ENCODE results near the gene CHRNA7.

Gene CHRNA7

GRCh38 chr15:32030795-32031194 lies 480 bp downstream of the CHRNA7 start:
- Histone ChIP-seq H3K79me2 (ENCODE audit: control insufficient read depth, insufficient read depth, low read length, unreplicated experiment) (no peaks in the 10 kb centered on the region), H3K27ac (ENCODE audit: low read depth, low read length) (no peak overlapping the region), H2AFZ (ENCODE audit: low read length, unreplicated experiment) (no peak overlapping the region), H3K27me3 (ENCODE audit: insufficient read depth, low read length) (peaks cover 53% of the 10 kb centered on the region), H3K4me1 (ENCODE audit: control insufficient read depth, insufficient read depth, low read length, unreplicated experiment) (no peaks in the 10 kb centered on the region), H3K4me3 (ENCODE audit: low read depth, low read length) (no peak overlapping the region), H3K36me3 (ENCODE audit: insufficient read depth, low read length) (no peaks in the 10 kb centered on the region)

- H3K27me3 ChIP-seq (ENCODE audit: insufficient read depth, low read length): peaks cover 52% of the 10 kb centered on the region
- no peak overlapping the region for H3K27ac ChIP-seq (ENCODE audit: low read depth, low read length)
- no peaks in the 10 kb centered on the region for H3K79me2 ChIP-seq (ENCODE audit: control insufficient read depth, insufficient read depth, low read length, unreplicated experiment)
- H3K4me3 ChIP-seq (ENCODE audit: low read depth, low read length): no peak overlapping the region
- no peak overlapping the region for H2AFZ ChIP-seq (ENCODE audit: low read length, unreplicated experiment)
- no peaks in the 10 kb centered on the region for H3K4me1 ChIP-seq (ENCODE audit: control insufficient read depth, insufficient read depth, low read length, unreplicated experiment)
- H3K36me3 ChIP-seq (ENCODE audit: insufficient read depth, low read length): no peaks in the 10 kb centered on the region
Observed at GRCh38 chr15:32033186-32033890, 3.0 kb downstream of the CHRNA7 start.

GRCh38 chr15:32034106-32034505 lies 3.8 kb downstream of the CHRNA7 start:
- Histone ChIP-seq H3K79me2 (ENCODE audit: control insufficient read depth, insufficient read depth, low read length, unreplicated experiment) (no peaks in the 10 kb centered on the region), H3K4me1 (ENCODE audit: control insufficient read depth, insufficient read depth, low read length, unreplicated experiment) (no peaks in the 10 kb centered on the region), H3K4me3 (ENCODE audit: low read depth, low read length) (no peak overlapping the region), H3K27me3 (ENCODE audit: insufficient read depth, low read length) (peaks cover 44% of the 10 kb centered on the region), H2AFZ (ENCODE audit: low read length, unreplicated experiment) (no peak overlapping the region), H3K36me3 (ENCODE audit: insufficient read depth, low read length) (no peaks in the 10 kb centered on the region), H3K27ac (ENCODE audit: low read depth, low read length) (no peak overlapping the region)

- no peak overlapping the region for H3K27ac ChIP-seq (ENCODE audit: low read depth, low read length)
- peaks cover 34% of the 10 kb centered on the region for H3K27me3 ChIP-seq (ENCODE audit: insufficient read depth, low read length)
Observed at GRCh38 chr15:32035285-32035684, 5.0 kb downstream of the CHRNA7 start.

GRCh38 chr15:32036971-32037370 lies 6.7 kb downstream of the CHRNA7 start:
- no peak overlapping the region for H2AFZ ChIP-seq (ENCODE audit: low read length, unreplicated experiment)
- H3K27me3 ChIP-seq (ENCODE audit: insufficient read depth, low read length): peaks cover 18% of the 10 kb centered on the region
- H3K4me3 ChIP-seq (ENCODE audit: low read depth, low read length): no peak overlapping the region
- no peak overlapping the region for H3K27ac ChIP-seq (ENCODE audit: low read depth, low read length)
- H3K36me3 ChIP-seq (ENCODE audit: insufficient read depth, low read length): no peaks in the 10 kb centered on the region
- H3K4me1 ChIP-seq (ENCODE audit: control insufficient read depth, insufficient read depth, low read length, unreplicated experiment): no peaks in the 10 kb centered on the region
- H3K79me2 ChIP-seq (ENCODE audit: control insufficient read depth, insufficient read depth, low read length, unreplicated experiment): no peaks in the 10 kb centered on the region

More at GRCh38 chr15:32035285-32035684, 5.0 kb downstream of the CHRNA7 start:
- Histone ChIP-seq H2AFZ (ENCODE audit: low read length, unreplicated experiment) (no peak overlapping the region), H3K4me1 (ENCODE audit: control insufficient read depth, insufficient read depth, low read length, unreplicated experiment) (no peaks in the 10 kb centered on the region), H3K36me3 (ENCODE audit: insufficient read depth, low read length) (no peaks in the 10 kb centered on the region), H3K79me2 (ENCODE audit: control insufficient read depth, insufficient read depth, low read length, unreplicated experiment) (no peaks in the 10 kb centered on the region), H3K4me3 (ENCODE audit: low read depth, low read length) (no peak overlapping the region)

- Histone ChIP-seq H3K4me1 (ENCODE audit: control insufficient read depth, insufficient read depth, low read length, unreplicated experiment) (no peaks in the 10 kb centered on the region), H3K27ac (ENCODE audit: low read depth, low read length) (no peak overlapping the region), H3K79me2 (ENCODE audit: control insufficient read depth, insufficient read depth, low read length, unreplicated experiment) (no peaks in the 10 kb centered on the region), H3K27me3 (ENCODE audit: insufficient read depth, low read length) (no peaks in the 10 kb centered on the region), H3K4me3 (ENCODE audit: low read depth, low read length) (no peak overlapping the region), H3K36me3 (ENCODE audit: insufficient read depth, low read length) (no peaks in the 10 kb centered on the region), H2AFZ (ENCODE audit: low read length, unreplicated experiment) (no peak overlapping the region)
Observed at GRCh38 chr15:32041294-32041693, 11.0 kb downstream of the CHRNA7 start.

- H3K79me2 ChIP-seq (ENCODE audit: control insufficient read depth, insufficient read depth, low read length, unreplicated experiment): no peaks in the 10 kb centered on the region
- H3K27me3 ChIP-seq (ENCODE audit: insufficient read depth, low read length): no peaks in the 10 kb centered on the region
- no peaks in the 10 kb centered on the region for H3K4me1 ChIP-seq (ENCODE audit: control insufficient read depth, insufficient read depth, low read length, unreplicated experiment)
- H2AFZ ChIP-seq (ENCODE audit: low read length, unreplicated experiment): no peak overlapping the region
- no peak overlapping the region for H3K4me3 ChIP-seq (ENCODE audit: low read depth, low read length)
- H3K36me3 ChIP-seq (ENCODE audit: insufficient read depth, low read length): no peaks in the 10 kb centered on the region
- H3K27ac ChIP-seq (ENCODE audit: low read depth, low read length): no peak overlapping the region
Observed at GRCh38 chr15:32042269-32042972, 12.1 kb downstream of the CHRNA7 start.

GRCh38 chr15:32053719-32054118 lies 23.4 kb downstream of the CHRNA7 start:
- Histone ChIP-seq H3K36me3 (ENCODE audit: insufficient read depth, low read length) (no peaks in the 10 kb centered on the region), H3K27me3 (ENCODE audit: insufficient read depth, low read length) (no peaks in the 10 kb centered on the region), H3K4me3 (ENCODE audit: low read depth, low read length) (no peak overlapping the region), H3K27ac (ENCODE audit: low read depth, low read length) (no peak overlapping the region), H3K79me2 (ENCODE audit: control insufficient read depth, insufficient read depth, low read length, unreplicated experiment) (no peaks in the 10 kb centered on the region), H3K4me1 (ENCODE audit: control insufficient read depth, insufficient read depth, low read length, unreplicated experiment) (no peaks in the 10 kb centered on the region), H2AFZ (ENCODE audit: low read length, unreplicated experiment) (no peak overlapping the region)

GRCh38 chr15:32057876-32058425 lies 27.6 kb downstream of the CHRNA7 start:
- Histone ChIP-seq H3K27me3 (ENCODE audit: insufficient read depth, low read length) (no peaks in the 10 kb centered on the region), H3K4me3 (ENCODE audit: low read depth, low read length) (no peak overlapping the region), H3K36me3 (ENCODE audit: insufficient read depth, low read length) (no peaks in the 10 kb centered on the region), H2AFZ (ENCODE audit: low read length, unreplicated experiment) (no peak overlapping the region), H3K4me1 (ENCODE audit: control insufficient read depth, insufficient read depth, low read length, unreplicated experiment) (no peaks in the 10 kb centered on the region), H3K79me2 (ENCODE audit: control insufficient read depth, insufficient read depth, low read length, unreplicated experiment) (no peaks in the 10 kb centered on the region), H3K27ac (ENCODE audit: low read depth, low read length) (no peak overlapping the region)

- Histone ChIP-seq H3K79me2 (ENCODE audit: control insufficient read depth, insufficient read depth, low read length, unreplicated experiment) (no peaks in the 10 kb centered on the region), H3K36me3 (ENCODE audit: insufficient read depth, low read length) (no peaks in the 10 kb centered on the region), H2AFZ (ENCODE audit: low read length, unreplicated experiment) (no peak overlapping the region), H3K27ac (ENCODE audit: low read depth, low read length) (no peak overlapping the region), H3K27me3 (ENCODE audit: insufficient read depth, low read length) (no peaks in the 10 kb centered on the region), H3K4me3 (ENCODE audit: low read depth, low read length) (no peak overlapping the region), H3K4me1 (ENCODE audit: control insufficient read depth, insufficient read depth, low read length, unreplicated experiment) (no peaks in the 10 kb centered on the region)
Observed at GRCh38 chr15:32060706-32061105, 30.4 kb downstream of the CHRNA7 start.

- Histone ChIP-seq H3K79me2 (ENCODE audit: control insufficient read depth, insufficient read depth, low read length, unreplicated experiment) (no peaks in the 10 kb centered on the region), H3K4me3 (ENCODE audit: low read depth, low read length) (no peak overlapping the region), H3K4me1 (ENCODE audit: control insufficient read depth, insufficient read depth, low read length, unreplicated experiment) (no peaks in the 10 kb centered on the region), H2AFZ (ENCODE audit: low read length, unreplicated experiment) (no peak overlapping the region), H3K27ac (ENCODE audit: low read depth, low read length) (no peak overlapping the region), H3K27me3 (ENCODE audit: insufficient read depth, low read length) (no peaks in the 10 kb centered on the region), H3K36me3 (ENCODE audit: insufficient read depth, low read length) (no peaks in the 10 kb centered on the region)
Observed at GRCh38 chr15:32067115-32067514, 36.8 kb downstream of the CHRNA7 start.
